Trophoblast cell (in vitro differentiated cells and primary cell): ENCODE data around the gene RIPOR2.
"Not testable (repeated sequence)": the region's sequence is repeated elsewhere in the genome, so short reads cannot be mapped to it uniquely, and the experiment has no call there.

ENCODE experiments used
- DNase-seq, 2 donors: peaks; one replicate each; pipeline ENCODE4 v3.0.0-alpha.2; 2016
- H2AFZ ChIP-seq: 2 replicates; pipeline ENCODE4 v1.6.1; 2013; ENCODE audit warnings: low read length, moderate library complexity, mild to moderate bottlenecking; ENCODE audit not compliant: insufficient read depth, poor library complexity
- H2AK5ac ChIP-seq: 2 replicates; pipeline ENCODE4 v1.6.1; 2013; ENCODE audit warnings: mild to moderate bottlenecking, low read length
- H2BK120ac ChIP-seq: 2 replicates; pipeline ENCODE4 v1.6.1; 2013; ENCODE audit warnings: low read length, mild to moderate bottlenecking, moderate library complexity; ENCODE audit not compliant: insufficient read depth, poor library complexity
- H2BK12ac ChIP-seq: 2 replicates; pipeline ENCODE4 v1.6.1; 2013; ENCODE audit warnings: mild to moderate bottlenecking, low read length, moderate library complexity
- H2BK5ac ChIP-seq: 2 replicates; pipeline ENCODE4 v1.6.1; 2013; ENCODE audit warnings: low read length, low read depth, moderate library complexity, mild to moderate bottlenecking; ENCODE audit not compliant: poor library complexity
- H3K14ac ChIP-seq: 2 replicates; pipeline ENCODE4 v1.6.1; 2013; ENCODE audit warnings: mild to moderate bottlenecking, low read length
- H3K18ac ChIP-seq: 2 replicates; pipeline ENCODE4 v1.6.1; 2013; ENCODE audit warnings: mild to moderate bottlenecking, low read length
- H3K23ac ChIP-seq: 2 replicates; pipeline ENCODE4 v1.6.1; 2013; ENCODE audit warnings: low read length
- H3K27ac ChIP-seq: 2 replicates; pipeline ENCODE4 v1.5.1; 2013; ENCODE audit warnings: low read depth, mild to moderate bottlenecking, inconsistent platforms, low read length, moderate library complexity
- H3K27me3 ChIP-seq: 2 replicates; pipeline ENCODE4 v1.6.1; 2013; ENCODE audit warnings: inconsistent platforms, mild to moderate bottlenecking, low read length, moderate library complexity; ENCODE audit not compliant: insufficient read depth
- H3K36me3 ChIP-seq, 2 experiments: 1 replicate in 1 of 2; 2 replicates in 1 of 2; pipeline ENCODE4 v1.6.1; 2013; ENCODE audit warnings: low read length in 2 of 2, mild to moderate bottlenecking in 2 of 2, moderate library complexity in 1 of 2; ENCODE audit not compliant: insufficient read depth in 2 of 2, control insufficient read depth in 1 of 2
- H3K4ac ChIP-seq: 2 replicates; pipeline ENCODE4 v1.6.1; 2013; ENCODE audit warnings: low read depth, mild to moderate bottlenecking, low read length, moderate library complexity
- H3K4me1 ChIP-seq, 2 experiments: 1 replicate in 1 of 2; 2 replicates in 1 of 2; pipeline ENCODE4 v1.6.1; 2013; ENCODE audit warnings: low read length in 2 of 2, mild to moderate bottlenecking in 2 of 2, moderate library complexity in 1 of 2; ENCODE audit not compliant: insufficient read depth in 2 of 2, control insufficient read depth in 1 of 2
- H3K4me2 ChIP-seq: 2 replicates; pipeline ENCODE4 v1.6.1; 2013; ENCODE audit warnings: inconsistent platforms, mild to moderate bottlenecking, low read length, moderate library complexity
- H3K4me3 ChIP-seq: 2 replicates; pipeline ENCODE4 v1.5.1; 2013; ENCODE audit warnings: mild to moderate bottlenecking, low read depth, low read length, inconsistent platforms
- H3K79me1 ChIP-seq: one replicate; pipeline ENCODE4 v1.6.1; 2013; ENCODE audit warnings: low read length
- H3K79me2 ChIP-seq: 2 replicates; pipeline ENCODE4 v1.6.1; 2013; ENCODE audit warnings: low read length, mild to moderate bottlenecking; ENCODE audit not compliant: control insufficient read depth, insufficient read depth, poor library complexity
- H3K9ac ChIP-seq: 2 replicates; pipeline ENCODE4 v1.6.1; 2013; ENCODE audit warnings: mild to moderate bottlenecking, low read length
- H3K9me3 ChIP-seq: 2 replicates; pipeline ENCODE4 v1.6.1; 2013; ENCODE audit warnings: low read depth, mild to moderate bottlenecking, control low read depth, inconsistent platforms, low read length; ENCODE audit not compliant: insufficient read depth
- H4K12ac ChIP-seq: 2 replicates; pipeline ENCODE4 v1.6.1; 2013; ENCODE audit warnings: low read depth, mild to moderate bottlenecking, low read length, moderate library complexity
- H4K8ac ChIP-seq: 2 replicates; pipeline ENCODE4 v1.6.1; 2013; ENCODE audit warnings: low read depth, mild to moderate bottlenecking, low read length, moderate library complexity
- H4K91ac ChIP-seq: one replicate; pipeline ENCODE4 v1.6.1; 2013; ENCODE audit warnings: low read depth, mild to moderate bottlenecking, low read length, moderate library complexity
- WGBS: extraction: QIAGEN DNeasy Blood & Tissue Kit; methylation state at CpG from one replicate; pipeline ENCODE4 v1.1.7; 2013; ENCODE audit warnings: missing lambda C conversion rate; ENCODE audit not compliant: insufficient read length, insufficient coverage; ENCODE audit errors: extremely low coverage; 5-methylcytosine and 5-hydroxymethylcytosine counted together

RIPOR2 gene

GRCh38 chr6:24880451-24880850, 55.3 kb downstream of the RIPOR2 start:
- Histone ChIP-seq H2BK12ac (no peak overlapping the region), H3K18ac (no peak overlapping the region), H3K36me3 (no peaks in the 10 kb centered on the region), H3K4me1 (peaks cover 5 to 23% of the 10 kb centered on the region in 2 experiments), H3K9me3 (no peaks in the 10 kb centered on the region), H3K79me1 (peaks cover 21% of the 10 kb centered on the region), H3K23ac (no peak overlapping the region), H2BK5ac (no peak overlapping the region), H3K27ac (no peak overlapping the region), H2AK5ac (no peak overlapping the region), H4K8ac (no peak overlapping the region), H2BK120ac (no peak overlapping the region), H3K27me3 (no peaks in the 10 kb centered on the region), H4K91ac (no peak overlapping the region), H3K14ac (no peak overlapping the region), H3K4me3 (no peak overlapping the region), H3K9ac (no peak overlapping the region), H3K79me2 (no peaks in the 10 kb centered on the region), H4K12ac (no peak overlapping the region), H2AFZ (no peak overlapping the region), H3K4me2 (no peak overlapping the region), H3K4ac (no peak overlapping the region)
- no peak for DNase-seq

GRCh38 chr6:24879351-24879750, 56.4 kb downstream of the RIPOR2 start:
- H3K9ac ChIP-seq: no peak overlapping the region
- H3K4me1 ChIP-seq: peaks cover 5 to 24% of the 10 kb centered on the region in 2 experiments
- peak overlapping the region; percentile 83 for H2BK5ac ChIP-seq
- no peak overlapping the region for H3K4me3 ChIP-seq
- peak; percentile 72 to 94 for DNase-seq
- no peak overlapping the region for H3K4ac ChIP-seq
- H4K12ac ChIP-seq: no peak overlapping the region
- WGBS: no CpG with 5 or more reads among the region's 3 CpGs
- H3K23ac ChIP-seq: no peak overlapping the region
- no peaks in the 10 kb centered on the region for H3K27me3 ChIP-seq
- H2AFZ ChIP-seq: no peak overlapping the region
- no peaks in the 10 kb centered on the region for H3K9me3 ChIP-seq
- H3K79me2 ChIP-seq: peaks cover 1% of the 10 kb centered on the region
- no peak overlapping the region for H2AK5ac ChIP-seq
- no peak overlapping the region for H4K8ac ChIP-seq
- H3K18ac ChIP-seq: no peak overlapping the region
- peak overlapping the region; percentile 67 for H3K27ac ChIP-seq
- H2BK120ac ChIP-seq: peak overlapping the region; percentile 38
- peaks cover 23% of the 10 kb centered on the region for H3K79me1 ChIP-seq
- H2BK12ac ChIP-seq: no peak overlapping the region
- no peak overlapping the region for H3K4me2 ChIP-seq
- no peak overlapping the region for H4K91ac ChIP-seq
- no peak overlapping the region for H3K14ac ChIP-seq
- H3K36me3 ChIP-seq: no peaks in the 10 kb centered on the region

- not testable (repeated sequence) for H3K14ac ChIP-seq, H3K4me2 ChIP-seq, H3K27me3 ChIP-seq, H3K9ac ChIP-seq, H3K9me3 ChIP-seq, H3K4me3 ChIP-seq, H4K8ac ChIP-seq, H2BK5ac ChIP-seq, H3K36me3 ChIP-seq, H3K79me2 ChIP-seq, H3K23ac ChIP-seq, H3K4ac ChIP-seq, H2AFZ ChIP-seq, H4K12ac ChIP-seq
- Histone ChIP-seq H2BK12ac (peak overlapping the region; percentile 86), H2AK5ac (peak overlapping the region; percentile 35), H3K4me1 (peaks cover 2 to 28% of the 10 kb centered on the region in 2 experiments), H3K27ac (peak overlapping the region; percentile 80), H4K91ac (peak overlapping the region; percentile 35), H3K79me1 (peaks cover 27% of the 10 kb centered on the region), H2BK120ac (peak overlapping the region; percentile 68), H3K18ac (peak overlapping the region; percentile 18)
- peak; percentile 84 for DNase-seq
- no CpG with 5 or more reads among the region's 4 CpGs for WGBS
These were observed 58.0 kb downstream of the RIPOR2 start for GRCh38 chr6:24877747-24878146.

- H3K4me3 ChIP-seq: no peak overlapping the region
- no peak overlapping the region for H2BK12ac ChIP-seq
- peak overlapping the region; percentile 85 for H2BK120ac ChIP-seq
- H3K4me1 ChIP-seq: peaks cover 2 to 26% of the 10 kb centered on the region in 2 experiments
- H4K8ac ChIP-seq: peak overlapping the region; percentile 33
- peak overlapping the region; percentile 53 for H4K91ac ChIP-seq
- peak overlapping the region; percentile 33 for H3K18ac ChIP-seq
- no peaks in the 10 kb centered on the region for H3K27me3 ChIP-seq
- peak overlapping the region; percentile 56 for H3K14ac ChIP-seq
- peak overlapping the region; percentile 60 for H3K9ac ChIP-seq
- H3K36me3 ChIP-seq: peaks cover 2 to 4% of the 10 kb centered on the region in 2 experiments
- H3K4me2 ChIP-seq: peak overlapping the region; percentile 48
- no peak overlapping the region for H2AFZ ChIP-seq
- peaks cover 1% of the 10 kb centered on the region for H3K79me2 ChIP-seq
- no peak overlapping the region for H4K12ac ChIP-seq
- peak overlapping the region; percentile 80 for H3K27ac ChIP-seq
- H3K4ac ChIP-seq: no peak overlapping the region
- no peak overlapping the region for H3K23ac ChIP-seq
- H2AK5ac ChIP-seq: no peak overlapping the region
- no peaks in the 10 kb centered on the region for H3K9me3 ChIP-seq
- peak; percentile 94 to 97 for DNase-seq
- H3K79me1 ChIP-seq: peaks cover 27% of the 10 kb centered on the region
- no CpG with 5 or more reads among the region's 11 CpGs for WGBS
- H2BK5ac ChIP-seq: peak overlapping the region; percentile 79
These were observed 59.0 kb downstream of the RIPOR2 start for GRCh38 chr6:24876499-24877465.
